HepG2 (cell line): ENCODE results near the gene TMC8. TPM values are rescaled to one million over a fixed set of nuclear protein-coding genes. Genes with fewer than 3 reads are reported as not detected.

ENCODE experiments used
- ATAC-seq: fragments of 200-7000 bp; cut with Tn5 transposase; 3 replicates; pipeline ENCODE4 v1.9.1; 2020; ENCODE audit warnings: mild to moderate bottlenecking, moderate library complexity
- BruUV-seq: library from RNA; stranded (reverse); fragments of 400-500 nt; replicated peaks from 2 replicates; lab custom pipeline; 2021; lab: Mats Ljungman, UMichigan
- CTCF ChIA-PET: fragments of 300-600 bp; formaldehyde crosslinking; extraction: SDS; loops from one replicate; lab custom pipeline; 2021; ENCODE audit warnings: low total read pairs, inconsistent platforms, low intra/inter-chr PET ratio; lab: Yijun Ruan, JAX
- POLR2A ChIA-PET: fragments of 350-600 bp; sonication (Branson Sonifier 250); formaldehyde crosslinking; loops from one replicate; lab custom pipeline; 2020; ENCODE audit warnings: antibody characterized with exemption, inconsistent platforms; lab: Yijun Ruan, JAX
- DNase-seq: peaks from one replicate; pipeline ENCODE4 v3.0.0-alpha.2; 2015; ENCODE audit warnings: low spot score
- FAIRE-seq: peaks from 3 replicates; lab custom pipeline; 2011; peaks lifted over from hg19 to GRCh38; lab: Jason Lieb, UNC
- H2AFZ ChIP-seq: one replicate; pipeline ENCODE4 v1.6.1; 2011; ENCODE audit warnings: low read length, inconsistent platforms
- H3K27ac ChIP-seq: fragments of 300-600 bp; 3 replicates; pipeline ENCODE4 v1.8.0; 2011; ENCODE audit warnings: mixed run types, mild to moderate bottlenecking, mixed read lengths, low read length, inconsistent platforms; ENCODE audit not compliant: insufficient read depth; ENCODE audit errors: extremely low read length
- H3K27me3 ChIP-seq, 2 experiments: fragments of 200-600 bp in 1 of 2; 2 replicates in 1 of 2; 3 replicates in 1 of 2; pipeline versions ENCODE4 v1.6.0 to v1.8.0; 2011; ENCODE audit warnings: low read length in 2 of 2, mild to moderate bottlenecking in 2 of 2, moderate library complexity in 2 of 2, inconsistent platforms in 1 of 2; ENCODE audit not compliant: insufficient read depth in 2 of 2, control insufficient read depth in 1 of 2
- H3K36me3 ChIP-seq, 2 experiments: fragments of 200-600 bp in 1 of 2; replicated peaks in 1 of 2; 2 replicates in 1 of 2; 3 replicates in 1 of 2; pipeline versions ENCODE4 v1.5.1 to v1.8.0; 2011; ENCODE audit warnings: low read length in 2 of 2, inconsistent platforms in 1 of 2; ENCODE audit not compliant: insufficient read depth in 2 of 2, control insufficient read depth in 1 of 2
- H3K4me1 ChIP-seq: 2 replicates; pipeline ENCODE4 v1.5.1; 2012; ENCODE audit warnings: low read length, inconsistent platforms; ENCODE audit not compliant: insufficient read depth
- H3K4me2 ChIP-seq: 2 replicates; pipeline ENCODE4 v1.6.0; 2011; ENCODE audit warnings: low read depth, low read length, inconsistent platforms
- H3K4me3 ChIP-seq, 3 experiments: fragments of 200-600 bp in 1 of 3; sonication (generic), shearing (Covaris generic) in 1 of 3; replicated peaks in 1 of 3; 2 replicates each; pipeline ENCODE4 v1.5.1; 2011 to 2016; ENCODE audit warnings: low read length in 3 of 3, inconsistent platforms in 2 of 3, low read depth in 2 of 3, mild to moderate bottlenecking in 2 of 3, control low read depth in 1 of 3, mixed read lengths in 1 of 3; ENCODE audit not compliant: insufficient read depth in 1 of 3
- H3K79me2 ChIP-seq: one replicate; pipeline ENCODE4 v1.6.1; 2011; ENCODE audit warnings: low read length, inconsistent platforms; ENCODE audit not compliant: insufficient read depth
- H3K9ac ChIP-seq: 2 replicates; pipeline ENCODE4 v1.6.0; 2011; ENCODE audit warnings: mild to moderate bottlenecking, low read depth, low read length, inconsistent platforms; ENCODE audit not compliant: insufficient read depth
- H3K9me3 ChIP-seq: 2 replicates; pipeline ENCODE4 v1.5.1; 2012; ENCODE audit warnings: mild to moderate bottlenecking, low read length
- H4K20me1 ChIP-seq: 2 replicates; pipeline ENCODE4 v1.6.0; 2011; ENCODE audit warnings: inconsistent platforms, mild to moderate bottlenecking, low read length, moderate library complexity; ENCODE audit not compliant: insufficient read depth
- BHLHE40 ChIP-seq: IDR thresholded peaks from 2 replicates; pipeline ENCODE4 v1.6.1; 2011; ENCODE audit warnings: low read length, improper control_type of control experiment
- HMGA1 ChIP-seq: sonication (generic); formaldehyde crosslinking; conservative IDR thresholded peaks from 2 replicates; pipeline ENCODE4 v1.4.0; 2020; ENCODE audit warnings: missing genetic modification reagents
- NFKBIZ ChIP-seq: IDR thresholded peaks from 2 replicates; pipeline ENCODE4 v1.6.1; 2018; ENCODE audit warnings: missing genetic modification reagents, missing compliant biosample characterization
- RXRA ChIP-seq: sonication (generic); formaldehyde crosslinking; IDR thresholded peaks from 2 replicates; pipeline ENCODE4 v1.5.1; 2020; ENCODE audit warnings: missing genetic modification reagents
- TGIF2 ChIP-seq: IDR thresholded peaks from 2 replicates; pipeline ENCODE4 v1.6.1; 2016; ENCODE audit warnings: control low read depth, missing compliant biosample characterization
- ZMYM3 ChIP-seq: sonication (generic); formaldehyde crosslinking; IDR thresholded peaks from 2 replicates; pipeline ENCODE4 v1.5.1; 2020; ENCODE audit warnings: mild to moderate bottlenecking, missing genetic modification reagents
- ZMYM4 ChIP-seq: sonication (generic); formaldehyde crosslinking; IDR thresholded peaks from 2 replicates; pipeline ENCODE4 v1.8.1; 2023; ENCODE audit warnings: mild to moderate bottlenecking, missing genetic modification reagents
- ZNF205 ChIP-seq: IDR thresholded peaks from 2 replicates; pipeline ENCODE4 v1.6.1; 2018; ENCODE audit warnings: missing biosample characterization, missing genetic modification reagents
- ZNF263 ChIP-seq: sonication (generic); formaldehyde crosslinking; IDR thresholded peaks from 2 replicates; pipeline ENCODE4 v1.4.0; 2020; ENCODE audit warnings: missing genetic modification reagents
- ZNF614 ChIP-seq: IDR thresholded peaks from 2 replicates; pipeline ENCODE4 v1.6.1; 2018; ENCODE audit warnings: missing biosample characterization, missing genetic modification reagents, inconsistent platforms, borderline replicate concordance
- ZNF678 ChIP-seq: sonication (generic); formaldehyde crosslinking; IDR thresholded peaks from 2 replicates; pipeline ENCODE4 v1.4.0; 2020; ENCODE audit warnings: mild to moderate bottlenecking, missing genetic modification reagents
- ZNF709 ChIP-seq: sonication (generic); formaldehyde crosslinking; IDR thresholded peaks from 2 replicates; pipeline ENCODE4 v1.5.0; 2020; ENCODE audit warnings: mild to moderate bottlenecking, missing genetic modification reagents
- ZNF75D ChIP-seq: sonication (generic); formaldehyde crosslinking; IDR thresholded peaks from 2 replicates; pipeline ENCODE4 v1.8.1; 2023; ENCODE audit warnings: missing genetic modification reagents, mild to moderate bottlenecking, borderline replicate concordance
- WGBS: methylation state at CpG from one replicate; pipeline ENCODE4 v1.1.6; 2017; ENCODE audit warnings: low lambda C conversion rate; 5-methylcytosine and 5-hydroxymethylcytosine counted together
- in situ Hi-C: cut with HindIII; loops from 2 replicates; pipeline ENCODE4 v1.10.0; 2017; ENCODE audit warnings: low pct_unique_long_range_greater_than_20kb; ENCODE audit not compliant: extremely low pct_ligation_motif_present
- intact Hi-C: fragments of 100-400 bp; cut with micrococcal nuclease; formaldehyde crosslinking; loops from one replicate; pipeline ENCODE4 v1.10.0; 2022; ENCODE audit not compliant: unreplicated experiment
- polyA plus RNA-seq, 8 experiments: library from polyadenylated mRNA; depleted of rRNA in 3 of 8; stranded (reverse) in 7 of 8; unstranded in 1 of 8; fragments of >200 nt; fragmentation: Illumina TruSeq in 4 of 8; extraction: Trizol in 4 of 8; gene quantifications; 2 replicates each; pipeline versions ENCODE4 v1.2.1 to v1.2.3, GENCODE V29; 2011 to 2016; ENCODE audit warnings: low read depth in 4 of 8, missing spikeins in 1 of 8, mixed read lengths in 1 of 8; ENCODE audit not compliant: insufficient read depth in 1 of 8
- total RNA-seq, 5 experiments: library from RNA; depleted of rRNA; stranded (reverse); fragments of >200 nt; fragmentation: Illumina TruSeq; extraction: Trizol; gene quantifications; 2 replicates each; pipeline ENCODE4 v1.2.3, GENCODE V29; 2016; ENCODE audit warnings: low read depth in 1 of 5
- TF ChIP-seq, protein P1 (sequence below): IDR thresholded peaks from 2 replicates; pipeline ENCODE4 v1.6.1; 2016; ENCODE audit warnings: low read depth, missing genetic modification reagents, missing compliant biosample characterization
- TF ChIP-seq, protein P2 (sequence below): sonication (generic); formaldehyde crosslinking; IDR thresholded peaks from 2 replicates; pipeline ENCODE4 v1.5.1; 2020; ENCODE audit warnings: mild to moderate bottlenecking, missing genetic modification reagents, borderline replicate concordance

TMC8 gene
- total and polyA plus RNA-seq, 2 of the 13 experiments (the other 11 are each of a cell fraction or from before 2014, with no cell fraction given): 0.53 to 7.8 TPM

DNA sequence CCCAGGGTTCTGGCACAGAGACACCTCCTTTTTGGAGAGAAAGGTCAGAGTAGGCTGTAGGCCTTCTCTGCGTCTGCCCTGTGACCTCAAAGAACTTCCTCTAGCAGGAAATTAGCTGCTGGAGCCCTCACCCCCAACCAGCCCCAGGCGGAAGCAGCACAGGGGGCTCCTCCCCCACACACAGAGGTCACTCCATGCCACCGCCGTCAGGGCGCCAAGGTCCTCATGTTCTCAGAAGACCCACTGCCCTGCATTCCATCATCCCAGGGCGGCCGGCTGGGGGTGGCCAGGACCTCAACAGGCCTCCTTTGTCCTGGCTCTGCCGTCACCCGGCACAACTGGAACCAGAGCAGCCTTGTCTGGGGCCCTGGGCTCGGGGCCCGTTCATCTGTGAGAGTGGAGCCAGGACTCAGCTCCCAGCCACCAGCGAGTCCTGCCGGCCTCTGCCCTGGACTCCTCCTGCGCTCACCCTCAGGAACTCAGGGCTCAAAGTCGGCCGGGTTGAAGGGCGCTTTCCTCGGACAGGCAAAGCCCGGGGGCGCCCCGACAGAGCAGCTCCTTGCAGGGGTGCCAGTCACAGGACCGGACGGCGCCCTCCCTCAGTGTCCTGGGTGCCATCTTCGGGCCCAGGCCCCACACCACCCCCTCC is 3.2 kb upstream of the TMC8 start:
- H2AFZ ChIP-seq: no peak overlapping the region
- H3K79me2 ChIP-seq: peaks cover 19% of the 10 kb centered on the region
- CTCF ChIA-PET: no interaction called here
- DNase-seq (peak; percentile 93), FAIRE-seq (peak; percentile 96), ATAC-seq (peak; percentile 62)
- peaks cover 8% of the 10 kb centered on the region; the same call in 1 of the 2 replicates for H4K20me1 ChIP-seq
- POLR2A ChIA-PET: interaction anchor here (0.6 to 4.4 kb wide), 18 partner anchors 8 to 76 kb away, joined by 3 to 57 read pairs (median 5); partner anchors contain the start of genes AFMID, C17orf99 and TK1
- H3K4me1 ChIP-seq: peaks cover 49% of the 10 kb centered on the region
- H3K27ac ChIP-seq: peak overlapping the region; percentile 91
- peak overlapping the region; percentile 90 for H3K9ac ChIP-seq
- no peaks in the 10 kb centered on the region for H3K27me3 ChIP-seq
- peak overlapping the region; percentile 67 to 95 (median 86) for H3K4me3 ChIP-seq
- H3K4me2 ChIP-seq: peak overlapping the region; percentile 90
- under 1% methylated on average over 14 of the region's 25 CpGs for WGBS
- TSS peak; percentile 97 for BruUV-seq
- in situ Hi-C loops: no loop called here
- H3K36me3 ChIP-seq: peaks cover 26 to 37% of the 10 kb centered on the region in 2 experiments; a peak in 4 of 5 replicates
- H3K9me3 ChIP-seq: no peaks in the 10 kb centered on the region
- intact Hi-C loops: loop anchor here (5.0 kb wide), 1 partner anchor 40 kb away; the partner anchor contains the start of gene SYNGR2
- 0 out of 2 replicates have a peak, but pooled peaks have one; percentile 29 for TF ChIP-seq ZNF205 (CRISPR knock-in tag)
- 0 out of 2 replicates have a peak, but pooled peaks have one; percentile 12 for TF ChIP-seq ZMYM4 (CRISPR knock-in tag)
- no peak for TF ChIP-seq NFKBIZ (CRISPR knock-in tag)
- no peak for TF ChIP-seq BHLHE40
- peak; percentile 25; the same call in 1 of the 2 replicates for TF ChIP-seq ZNF614 (CRISPR knock-in tag)
- no peak for TF ChIP-seq HMGA1
- no peak for TF ChIP-seq ZNF709 (CRISPR knock-in tag)
- peak; percentile 30; the same call in 1 of the 2 replicates for TF ChIP-seq ZMYM3
- TF ChIP-seq, protein P1, sequence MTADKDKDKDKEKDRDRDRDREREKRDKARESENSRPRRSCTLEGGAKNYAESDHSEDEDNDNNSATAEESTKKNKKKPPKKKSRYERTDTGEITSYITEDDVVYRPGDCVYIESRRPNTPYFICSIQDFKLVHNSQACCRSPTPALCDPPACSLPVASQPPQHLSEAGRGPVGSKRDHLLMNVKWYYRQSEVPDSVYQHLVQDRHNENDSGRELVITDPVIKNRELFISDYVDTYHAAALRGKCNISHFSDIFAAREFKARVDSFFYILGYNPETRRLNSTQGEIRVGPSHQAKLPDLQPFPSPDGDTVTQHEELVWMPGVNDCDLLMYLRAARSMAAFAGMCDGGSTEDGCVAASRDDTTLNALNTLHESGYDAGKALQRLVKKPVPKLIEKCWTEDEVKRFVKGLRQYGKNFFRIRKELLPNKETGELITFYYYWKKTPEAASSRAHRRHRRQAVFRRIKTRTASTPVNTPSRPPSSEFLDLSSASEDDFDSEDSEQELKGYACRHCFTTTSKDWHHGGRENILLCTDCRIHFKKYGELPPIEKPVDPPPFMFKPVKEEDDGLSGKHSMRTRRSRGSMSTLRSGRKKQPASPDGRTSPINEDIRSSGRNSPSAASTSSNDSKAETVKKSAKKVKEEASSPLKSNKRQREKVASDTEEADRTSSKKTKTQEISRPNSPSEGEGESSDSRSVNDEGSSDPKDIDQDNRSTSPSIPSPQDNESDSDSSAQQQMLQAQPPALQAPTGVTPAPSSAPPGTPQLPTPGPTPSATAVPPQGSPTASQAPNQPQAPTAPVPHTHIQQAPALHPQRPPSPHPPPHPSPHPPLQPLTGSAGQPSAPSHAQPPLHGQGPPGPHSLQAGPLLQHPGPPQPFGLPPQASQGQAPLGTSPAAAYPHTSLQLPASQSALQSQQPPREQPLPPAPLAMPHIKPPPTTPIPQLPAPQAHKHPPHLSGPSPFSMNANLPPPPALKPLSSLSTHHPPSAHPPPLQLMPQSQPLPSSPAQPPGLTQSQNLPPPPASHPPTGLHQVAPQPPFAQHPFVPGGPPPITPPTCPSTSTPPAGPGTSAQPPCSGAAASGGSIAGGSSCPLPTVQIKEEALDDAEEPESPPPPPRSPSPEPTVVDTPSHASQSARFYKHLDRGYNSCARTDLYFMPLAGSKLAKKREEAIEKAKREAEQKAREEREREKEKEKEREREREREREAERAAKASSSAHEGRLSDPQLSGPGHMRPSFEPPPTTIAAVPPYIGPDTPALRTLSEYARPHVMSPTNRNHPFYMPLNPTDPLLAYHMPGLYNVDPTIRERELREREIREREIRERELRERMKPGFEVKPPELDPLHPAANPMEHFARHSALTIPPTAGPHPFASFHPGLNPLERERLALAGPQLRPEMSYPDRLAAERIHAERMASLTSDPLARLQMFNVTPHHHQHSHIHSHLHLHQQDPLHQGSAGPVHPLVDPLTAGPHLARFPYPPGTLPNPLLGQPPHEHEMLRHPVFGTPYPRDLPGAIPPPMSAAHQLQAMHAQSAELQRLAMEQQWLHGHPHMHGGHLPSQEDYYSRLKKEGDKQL (CRISPR knock-in tag): no peak; the same call in 1 of the 2 replicates
- TF ChIP-seq ZNF678: peak; percentile 87
- TF ChIP-seq, protein P2, sequence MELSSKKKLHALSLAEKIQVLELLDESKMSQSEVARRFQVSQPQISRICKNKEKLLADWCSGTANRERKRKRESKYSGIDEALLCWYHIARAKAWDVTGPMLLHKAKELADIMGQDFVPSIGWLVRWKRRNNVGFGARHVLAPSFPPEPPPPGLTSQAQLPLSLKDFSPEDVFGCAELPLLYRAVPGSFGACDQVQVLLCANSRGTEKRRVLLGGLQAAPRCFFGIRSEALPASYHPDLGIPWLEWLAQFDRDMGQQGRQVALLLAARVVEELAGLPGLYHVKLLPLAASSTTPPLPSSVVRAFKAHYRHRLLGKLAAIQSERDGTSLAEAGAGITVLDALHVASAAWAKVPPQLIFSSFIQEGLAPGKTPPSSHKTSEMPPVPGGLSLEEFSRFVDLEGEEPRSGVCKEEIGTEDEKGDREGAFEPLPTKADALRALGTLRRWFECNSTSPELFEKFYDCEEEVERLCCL (CRISPR knock-in tag): no peak
- peak; percentile 98 for TF ChIP-seq RXRA (CRISPR knock-in tag)
- TF ChIP-seq ZNF75D (CRISPR knock-in tag): no peak
- peak; percentile 55; the same call in 1 of the 2 replicates for TF ChIP-seq ZNF263 (CRISPR knock-in tag)
- peak; percentile 36; the same call in 1 of the 2 replicates for TF ChIP-seq TGIF2 (CRISPR knock-in tag)
